Measurements from ENCODE around the gene LAMC1.
"Not testable (repeated sequence)": the region's sequence is repeated elsewhere in the genome, so short reads cannot be mapped to it uniquely, and the experiment has no call there.

LAMC1 gene

GRCh38 chr1:183043872-183044854 is 20.9 kb downstream of the LAMC1 start:
- DNase-seq: no peak

- no peak for DNase-seq
Measured at GRCh38 chr1:183044893-183045649, 21.9 kb downstream of the LAMC1 start.

- DNase-seq: no peak
Measured at GRCh38 chr1:183048087-183049085, 25.2 kb downstream of the LAMC1 start.

GRCh38 chr1:183051546-183051945 is 28.3 kb downstream of the LAMC1 start:
- no peak for DNase-seq

GRCh38 chr1:183052861-183053260 is 29.6 kb downstream of the LAMC1 start:
- no peak for DNase-seq

- DNase-seq: no peak
Measured at GRCh38 chr1:183058851-183059502, 35.8 kb downstream of the LAMC1 start.

GRCh38 chr1:183061194-183061593 is 38.0 kb downstream of the LAMC1 start:
- DNase-seq: no peak

- DNase-seq: no peak
Measured at GRCh38 chr1:183063349-183063748, 40.1 kb downstream of the LAMC1 start.

GRCh38 chr1:183065168-183065706 is 42.0 kb downstream of the LAMC1 start:
- DNase-seq: no peak

- DNase-seq: not testable (repeated sequence)
Measured at GRCh38 chr1:183066432-183066831, 43.2 kb downstream of the LAMC1 start.

- no peak for DNase-seq
Measured at GRCh38 chr1:183069562-183070216, 46.5 kb downstream of the LAMC1 start.

- no peak for DNase-seq
Measured at GRCh38 chr1:183070234-183070922, 47.2 kb downstream of the LAMC1 start.

- no peak for DNase-seq
Measured at GRCh38 chr1:183070923-183071618, 47.9 kb downstream of the LAMC1 start.

- not testable (repeated sequence) for DNase-seq
Measured at GRCh38 chr1:183072595-183072994, 49.4 kb downstream of the LAMC1 start.

- DNase-seq: no peak
Measured at GRCh38 chr1:183073320-183073719, 50.1 kb downstream of the LAMC1 start.

GRCh38 chr1:183074215-183074614 is 51.0 kb downstream of the LAMC1 start:
- no peak for DNase-seq

GRCh38 chr1:183075861-183076260 is 52.6 kb downstream of the LAMC1 start:
- DNase-seq: no peak

- DNase-seq: no peak
Measured at GRCh38 chr1:183077097-183077496, 53.9 kb downstream of the LAMC1 start.

GRCh38 chr1:183079712-183080388 is 56.6 kb downstream of the LAMC1 start:
- no peak for DNase-seq
